ENCODE data around the gene LRRC19.

The LRRC19 gene

GRCh38 chr9:26950521-26950920 is 55.0 kb downstream of the LRRC19 start:
- peak in 1 of 2 donors; percentile 9 for DNase-seq (ENCODE audit: low read depth in 2 of 2)
- no peak for TF ChIP-seq CTCF (IDR thresholded peaks at IDR 0.05; ENCODE audit: low read depth, low read length)
- no peak overlapping the region for H3K4me3 ChIP-seq (replicated peaks in 1 of 2; ENCODE audit: low read depth in 2 of 2, low read length in 2 of 2)

GRCh38 chr9:26949637-26950069 is 55.8 kb downstream of the LRRC19 start:
- peak in 1 of 2 donors; percentile 31 for DNase-seq (ENCODE audit: low read depth in 2 of 2)
- no peak for TF ChIP-seq CTCF (IDR thresholded peaks at IDR 0.05; ENCODE audit: low read depth, low read length)
- H3K4me3 ChIP-seq (replicated peaks in 1 of 2; ENCODE audit: low read depth in 2 of 2, low read length in 2 of 2): no peak overlapping the region

GRCh38 chr9:26947736-26948135 is 57.7 kb downstream of the LRRC19 start:
- no peak for DNase-seq (ENCODE audit: low read depth in 2 of 2)
- TF ChIP-seq CTCF (IDR thresholded peaks at IDR 0.05; ENCODE audit: low read depth, low read length): no peak

GRCh38 chr9:26946753-26947727 is 58.4 kb downstream of the LRRC19 start, which contains the start of gene PLAA:
Gene PLAA, minus strand, starts transcription at chr9:26947242. Its CDS starts 197 bp downstream, at chr9:26947045.
- peak; percentile 90 to 94 for DNase-seq (ENCODE audit: low read depth in 2 of 2)
- peak within 1 kb of the TSS; percentile 94 to 99 for H3K4me3 ChIP-seq (replicated peaks in 1 of 2; ENCODE audit: low read depth in 2 of 2, low read length in 2 of 2)
- TF ChIP-seq CTCF (IDR thresholded peaks at IDR 0.05; ENCODE audit: low read depth, low read length): no peak

More at GRCh38 chr9:26947736-26948135, 57.7 kb downstream of the LRRC19 start:
- peak overlapping the region; percentile 94 to 99 for H3K4me3 ChIP-seq (replicated peaks in 1 of 2; ENCODE audit: low read depth in 2 of 2, low read length in 2 of 2)

- DNase-seq (ENCODE audit: low read depth in 2 of 2): no peak
- peak overlapping the region; percentile 94 to 99 for H3K4me3 ChIP-seq (replicated peaks in 1 of 2; ENCODE audit: low read depth in 2 of 2, low read length in 2 of 2)
- no peak for TF ChIP-seq CTCF (IDR thresholded peaks at IDR 0.05; ENCODE audit: low read depth, low read length)
These were observed 59.9 kb downstream of the LRRC19 start for GRCh38 chr9:26945591-26945990.

All from cardiac fibroblast (primary cell).